A549 treated with AZD9567 at 1 μM for 4 hours (cell line): ENCODE measurements around the gene CDCP2. TPM values are rescaled to one million over a fixed set of nuclear protein-coding genes. Genes with fewer than 3 reads are reported as not detected.

Experiments used
- total RNA-seq: library from RNA; stranded (reverse); fragments of 200-300 nt; extraction: Qiagen RNA extraction; gene quantifications from 5 replicates; pipeline ENCODE4 v1.2.3, GENCODE V29; 2022; ENCODE audit not compliant: insufficient read depth

The CDCP2 gene
- total RNA-seq, result not detected in 5 replicates

DNA sequence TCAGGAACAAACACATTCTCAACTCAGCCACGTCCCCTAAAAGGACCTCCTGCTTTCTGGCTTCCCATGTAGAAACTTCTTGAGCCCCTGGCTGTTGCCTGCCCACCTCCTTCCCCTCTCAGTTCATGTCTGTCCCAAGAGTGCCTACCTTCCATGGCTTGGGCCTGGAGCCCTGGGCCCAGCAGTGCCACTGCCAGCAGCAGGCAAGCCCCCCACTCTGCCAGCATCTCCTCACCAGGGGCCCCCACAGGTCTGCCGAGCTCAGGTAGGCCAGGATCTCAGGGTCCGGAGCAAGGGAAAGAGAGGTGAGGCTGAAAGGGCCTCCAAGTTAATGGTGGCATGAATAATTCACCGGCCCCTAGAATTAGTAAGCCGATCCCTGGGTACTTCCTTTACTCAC lies at the start of gene CDCP2:
CDCP2 (minus strand) TSS at position 305 of the 400 bp plus-strand sequence; CDS start at position 227, 78 bp downstream.

GRCh38 chr1:54199765-54200518 lies 47.1 kb upstream of the CDCP2 start, which contains the start of the genes CYB5RL and MRPL37:
Gene CYB5RL, minus strand, starts transcription at chr1:54200030. Its CDS starts 4,414 bp downstream, at chr1:54195616.
Gene MRPL37, plus strand, starts transcription at chr1:54200167. Its CDS starts 77 bp downstream, at chr1:54200244.

Other genes with a start within 250 kb of the CDCP2 start
- gene IFT25, start 207.3 kb downstream of the CDCP2 start, total RNA-seq, result 22.9 to 31.8 TPM (median 29.9 TPM) in 5 replicates
- 24.9 to 32.1 TPM (median 28.6 TPM) in 5 replicates for gene LRRC42, start 206.7 kb downstream of the CDCP2 start, total RNA-seq
- gene LDLRAD1, start 134.8 kb downstream of the CDCP2 start, total RNA-seq, result not detected in 5 replicates
- 113 to 142 TPM (median 119 TPM) in 5 replicates for gene TMEM59, start 99.8 kb downstream of the CDCP2 start, total RNA-seq
- gene TCEANC2, start 99.4 kb downstream of the CDCP2 start, total RNA-seq, result 1.6 to 3.0 TPM (median 2.9 TPM) in 5 replicates
- gene CYB5RL, start 47.0 kb upstream of the CDCP2 start, total RNA-seq, result 2.9 to 3.6 TPM (median 3.3 TPM) in 5 replicates
- 75.7 to 100 TPM (median 93.0 TPM) in 5 replicates for gene MRPL37, start 47.2 kb upstream of the CDCP2 start, total RNA-seq